GM19455 (cell line): ENCODE results near the gene TNKS2.
"Not testable (repeated sequence)": the region's sequence is repeated elsewhere in the genome, so short reads cannot be mapped to it uniquely, and the experiment has no call there.

Experiments
- ATAC-seq: cut with Tn5 transposase; IDR thresholded peaks from one replicate; pipeline ENCODE4 v1.9.1; 2021; ENCODE audit not compliant: unreplicated experiment

TNKS2 gene

DNA sequence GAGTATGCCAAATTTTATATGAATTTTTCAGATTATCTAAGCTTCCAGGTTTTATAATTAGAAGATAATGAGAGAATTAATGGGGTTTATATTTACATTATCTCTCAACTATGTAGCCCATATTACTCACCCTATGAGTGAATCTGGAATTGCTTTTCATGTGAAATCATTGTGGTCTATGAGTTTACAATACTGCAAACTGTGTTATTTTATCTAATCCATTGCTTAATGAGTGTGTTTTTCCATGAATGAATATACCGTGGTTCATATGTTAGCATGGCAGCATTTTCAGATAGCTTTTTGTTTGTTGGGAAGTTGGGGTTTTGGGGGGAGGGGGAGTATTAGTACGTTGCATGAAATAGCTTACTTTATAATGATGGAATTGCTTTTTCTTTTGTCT lies 66.5 kb downstream of the TNKS2 start:
- no peak for ATAC-seq

DNA sequence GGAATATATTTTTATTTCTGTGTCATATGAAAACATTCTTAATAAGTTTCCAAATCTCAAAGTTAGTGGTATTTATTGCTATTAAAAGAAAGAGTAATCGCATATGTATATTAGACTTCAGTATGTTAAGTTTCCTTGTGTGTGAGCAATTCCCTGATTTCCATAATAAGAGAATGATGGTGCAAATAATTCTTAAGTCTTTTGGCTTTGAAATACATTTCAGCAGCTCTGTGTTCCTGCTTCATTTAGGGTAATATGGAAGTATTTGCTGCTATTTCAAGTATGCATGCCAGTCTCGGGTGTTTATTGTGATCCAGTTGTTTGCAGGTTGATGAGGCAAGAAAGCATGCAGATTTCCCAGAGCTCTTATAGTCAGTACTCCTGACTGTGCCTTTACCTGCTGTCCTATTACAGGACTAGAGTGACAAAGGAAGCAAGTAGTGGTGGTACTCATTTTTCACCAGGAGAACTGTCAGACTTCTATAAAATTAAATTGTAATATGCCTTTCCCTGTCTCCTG lies 67.4 kb downstream of the TNKS2 start:
- ATAC-seq = no peak

DNA sequence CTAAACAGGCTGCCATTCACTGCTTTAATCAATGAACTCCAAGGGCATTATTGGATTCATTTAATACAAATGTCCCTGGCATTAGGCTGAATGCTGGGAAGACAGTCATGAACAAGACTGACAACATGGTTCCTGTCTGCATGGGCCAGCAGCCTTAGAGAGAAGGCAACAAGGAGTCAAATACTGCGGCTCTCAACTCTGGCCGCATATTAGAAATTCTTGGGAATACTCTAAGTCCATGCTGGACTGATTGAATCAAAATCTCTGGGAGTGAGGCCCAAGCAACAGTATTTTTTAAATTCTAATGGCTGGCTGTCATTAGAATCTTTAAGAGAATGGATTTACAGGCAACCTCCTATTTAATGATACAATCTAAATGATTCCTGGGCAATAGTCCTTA lies 76.9 kb downstream of the TNKS2 start:
- no peak for ATAC-seq

DNA sequence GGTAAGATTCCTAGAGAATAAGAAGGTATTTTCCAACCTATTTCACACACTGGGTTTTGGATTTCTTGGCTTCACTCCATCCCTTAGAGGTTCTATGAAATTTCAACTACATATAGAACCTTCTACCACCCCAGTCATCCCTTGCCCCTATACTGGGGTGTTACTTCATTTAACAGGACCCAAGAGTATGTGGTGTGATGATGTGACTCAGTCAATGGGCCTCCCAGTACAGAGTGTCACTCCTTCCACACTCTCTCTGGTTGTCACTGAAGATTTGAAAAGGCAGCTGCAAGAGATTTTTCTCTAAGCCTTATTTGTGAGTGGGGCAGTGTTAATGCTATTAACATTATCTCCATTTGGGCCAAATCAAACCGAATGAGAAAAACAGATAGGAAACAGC lies 77.6 kb downstream of the TNKS2 start:
- ATAC-seq = no peak

DNA sequence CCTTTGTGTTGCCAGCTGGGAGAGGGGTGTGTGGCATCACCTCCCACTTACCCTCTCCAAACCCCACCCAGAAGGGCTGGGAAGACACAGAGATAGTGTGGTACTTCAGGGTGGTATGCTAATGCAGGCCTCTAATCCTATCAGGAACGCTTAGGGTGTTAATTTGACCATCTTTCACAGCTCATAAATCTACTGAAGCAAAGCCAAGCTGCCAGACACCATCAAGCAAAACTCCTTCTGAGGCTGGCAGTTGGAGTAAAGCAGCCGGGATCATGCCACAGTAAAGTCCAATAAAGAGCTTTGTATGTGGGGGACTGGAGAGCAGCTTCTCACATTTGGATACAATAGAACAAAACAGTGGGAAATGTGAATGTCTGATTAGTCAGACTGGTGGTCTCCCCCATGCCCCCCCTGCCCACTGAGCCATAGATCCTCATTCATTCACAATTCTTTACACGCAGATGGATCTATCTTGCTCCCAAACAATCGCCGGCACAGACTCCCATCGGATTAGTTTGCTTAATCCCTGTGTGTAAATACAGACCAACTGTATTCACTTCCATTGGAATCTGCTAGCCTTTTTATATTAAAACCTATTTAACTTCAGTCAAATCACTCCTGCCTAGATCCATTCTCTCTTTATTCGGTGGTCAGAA lies 81.4 kb downstream of the TNKS2 start:
- ATAC-seq = no peak

DNA sequence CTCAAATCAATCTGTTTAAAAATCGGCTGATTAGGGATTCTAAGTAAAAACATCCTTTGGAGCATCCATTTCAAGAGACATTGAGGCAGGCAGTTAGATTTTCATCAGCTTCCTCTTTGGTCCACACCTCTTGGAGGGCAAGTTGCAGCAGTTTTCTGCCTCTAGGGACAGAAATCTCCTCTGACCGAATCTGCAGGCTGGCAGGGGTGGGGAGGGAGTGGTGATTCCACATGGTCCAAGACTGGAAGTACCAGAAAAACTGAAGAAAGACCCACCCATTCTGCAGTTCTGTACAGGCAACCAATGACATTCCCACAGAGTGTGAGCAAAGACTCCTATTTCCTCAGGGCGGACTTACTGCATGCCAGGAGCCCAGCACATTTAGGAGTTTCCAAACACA lies 82.1 kb downstream of the TNKS2 start:
- no peak for ATAC-seq

DNA sequence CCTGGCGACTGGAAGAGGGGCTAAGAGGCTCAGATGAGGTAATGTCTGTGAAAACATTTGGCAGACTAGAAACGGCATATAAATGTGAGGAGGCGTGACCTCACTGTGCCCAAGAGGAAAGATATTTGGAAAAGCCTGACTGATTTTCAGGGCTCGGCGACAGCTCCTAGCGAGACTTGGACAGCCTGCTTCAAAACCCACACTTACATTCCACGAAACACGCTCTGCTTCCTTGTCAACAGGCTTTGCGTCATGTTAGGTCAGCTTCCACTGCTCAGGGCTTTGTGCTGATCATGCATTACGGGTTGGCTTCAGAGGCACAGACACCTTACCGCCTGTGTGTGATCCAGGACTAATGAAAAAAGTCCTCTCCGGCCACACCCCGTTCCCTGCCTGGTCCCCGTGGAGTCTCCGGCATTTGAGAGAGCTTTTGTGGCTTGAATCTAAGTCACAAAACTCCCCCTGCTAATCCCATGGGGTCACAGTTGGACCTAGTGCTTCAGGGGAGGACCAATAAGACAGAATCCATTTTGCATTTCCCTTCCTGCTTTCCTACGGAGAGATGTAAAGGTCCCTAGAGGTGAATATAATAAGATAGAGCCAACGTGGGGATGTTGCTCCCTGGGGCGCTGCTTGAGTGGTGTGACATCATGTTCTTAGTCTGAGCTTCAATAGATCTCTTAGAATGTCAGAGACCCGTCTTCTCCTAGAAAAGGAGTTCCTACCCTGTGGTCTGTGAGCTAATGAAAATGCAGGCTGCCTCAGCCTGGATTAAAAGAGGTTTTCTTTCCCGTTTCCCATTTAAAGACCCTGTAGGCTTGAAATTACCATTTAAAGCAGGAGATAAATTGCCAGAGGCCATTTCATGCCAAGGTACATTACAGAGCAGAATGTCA lies 85.6 kb downstream of the TNKS2 start:
- no peak for ATAC-seq

DNA sequence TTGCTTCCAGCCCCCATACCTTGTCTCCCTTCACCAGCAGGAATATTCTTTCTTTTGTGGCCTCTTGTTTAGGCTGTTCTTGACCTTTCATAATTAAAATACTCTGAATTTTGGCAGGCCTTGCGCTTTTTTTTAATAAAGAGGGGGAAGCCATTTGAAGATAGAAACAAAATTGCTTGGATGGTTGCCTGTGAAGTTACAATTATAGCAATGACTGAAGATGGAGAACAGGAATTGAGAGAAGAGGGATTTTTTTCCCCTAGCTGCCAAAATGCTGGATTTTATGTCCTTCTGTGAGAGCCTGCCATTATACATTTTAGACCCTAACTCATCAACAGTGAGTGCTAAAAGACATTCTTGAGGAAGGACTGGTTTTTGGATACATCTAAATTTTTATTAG lies 86.3 kb downstream of the TNKS2 start:
- ATAC-seq = no peak

DNA sequence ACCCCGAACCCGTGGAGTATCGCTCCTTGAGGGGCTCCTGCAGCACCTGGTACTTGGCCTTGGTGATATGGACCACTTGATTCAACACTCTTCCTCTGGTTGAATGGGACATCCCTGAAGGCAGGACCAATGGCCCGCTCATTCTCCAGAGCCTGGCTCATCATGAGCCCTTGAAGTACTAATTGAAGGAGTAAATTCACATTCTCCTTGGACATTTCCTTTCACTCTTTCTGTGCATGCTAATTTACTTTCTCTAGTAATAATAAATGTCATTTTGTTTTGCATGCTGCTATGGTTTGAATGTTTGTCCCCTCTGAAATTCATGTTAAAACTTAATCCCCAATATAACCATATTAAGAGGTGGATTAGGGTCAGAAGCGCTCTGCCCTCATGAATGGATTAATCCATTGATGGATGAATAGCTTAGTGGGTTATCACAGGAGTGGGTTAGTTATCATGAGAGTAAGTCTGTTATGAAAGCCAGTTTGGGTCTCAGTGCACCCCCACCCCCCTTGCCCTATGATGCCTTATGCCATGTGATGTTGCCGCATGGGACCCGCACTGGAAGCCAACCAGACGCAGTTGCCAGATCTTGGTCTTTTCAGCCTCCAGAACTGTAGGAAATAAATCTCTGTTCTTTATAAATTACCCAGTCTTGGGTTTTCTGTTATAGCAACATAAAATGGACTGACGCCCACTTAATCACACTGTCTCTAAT lies 87.3 kb downstream of the TNKS2 start:
- no peak for ATAC-seq

DNA sequence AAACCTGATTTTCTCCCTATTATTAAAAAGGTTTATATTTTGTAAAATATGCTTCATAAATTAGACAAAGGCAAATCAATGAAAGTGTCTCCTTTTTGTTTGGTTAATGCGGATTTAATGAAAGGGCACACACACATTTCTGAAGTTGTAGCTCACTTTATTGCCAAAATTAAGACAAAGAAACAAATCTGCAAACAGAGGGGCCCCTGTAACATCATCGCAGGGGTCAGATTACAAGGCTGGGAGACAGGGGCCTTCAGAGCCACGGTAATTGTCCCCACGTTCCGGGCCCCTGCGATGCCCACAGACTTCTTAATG lies 88.7 kb downstream of the TNKS2 start:
- no peak for ATAC-seq

DNA sequence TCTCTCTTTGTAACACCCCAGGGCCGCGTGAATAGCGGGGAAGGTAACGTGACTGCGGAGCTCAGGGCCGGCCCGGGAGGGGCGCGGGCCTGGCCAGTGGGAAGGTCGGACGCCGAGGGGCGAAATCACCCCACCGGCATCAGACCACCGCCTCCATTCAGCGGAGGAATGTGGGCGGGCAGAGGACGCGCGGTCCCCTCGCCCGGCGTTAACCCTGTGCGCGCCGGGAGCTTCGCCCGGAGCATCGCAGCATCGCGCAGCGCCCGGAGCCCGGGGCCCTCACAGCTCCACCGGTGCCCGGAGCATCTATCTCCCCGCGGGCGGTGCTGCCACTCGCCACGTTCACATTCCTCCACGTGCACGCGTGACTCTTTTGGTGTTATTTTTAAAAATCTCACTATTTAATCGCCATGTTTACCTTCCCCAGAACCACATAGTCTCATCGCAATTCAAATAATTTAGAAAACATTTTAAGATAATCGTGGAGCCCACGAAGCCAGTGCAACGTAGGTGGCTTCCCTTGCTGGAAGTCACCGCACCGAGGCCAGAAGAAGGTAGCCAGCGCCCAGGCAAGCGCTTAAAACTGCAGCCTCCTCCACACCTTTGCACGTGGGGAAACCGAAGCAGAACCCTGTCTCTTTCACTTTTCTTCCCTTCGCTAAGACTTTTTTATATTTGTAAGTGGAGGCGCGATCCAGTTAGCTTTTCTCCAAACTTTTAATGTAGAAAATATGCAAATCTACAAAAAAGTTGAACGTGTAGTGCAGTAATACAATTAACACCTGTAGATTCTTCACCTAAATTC lies 89.2 kb downstream of the TNKS2 start:
- ATAC-seq = no peak

DNA sequence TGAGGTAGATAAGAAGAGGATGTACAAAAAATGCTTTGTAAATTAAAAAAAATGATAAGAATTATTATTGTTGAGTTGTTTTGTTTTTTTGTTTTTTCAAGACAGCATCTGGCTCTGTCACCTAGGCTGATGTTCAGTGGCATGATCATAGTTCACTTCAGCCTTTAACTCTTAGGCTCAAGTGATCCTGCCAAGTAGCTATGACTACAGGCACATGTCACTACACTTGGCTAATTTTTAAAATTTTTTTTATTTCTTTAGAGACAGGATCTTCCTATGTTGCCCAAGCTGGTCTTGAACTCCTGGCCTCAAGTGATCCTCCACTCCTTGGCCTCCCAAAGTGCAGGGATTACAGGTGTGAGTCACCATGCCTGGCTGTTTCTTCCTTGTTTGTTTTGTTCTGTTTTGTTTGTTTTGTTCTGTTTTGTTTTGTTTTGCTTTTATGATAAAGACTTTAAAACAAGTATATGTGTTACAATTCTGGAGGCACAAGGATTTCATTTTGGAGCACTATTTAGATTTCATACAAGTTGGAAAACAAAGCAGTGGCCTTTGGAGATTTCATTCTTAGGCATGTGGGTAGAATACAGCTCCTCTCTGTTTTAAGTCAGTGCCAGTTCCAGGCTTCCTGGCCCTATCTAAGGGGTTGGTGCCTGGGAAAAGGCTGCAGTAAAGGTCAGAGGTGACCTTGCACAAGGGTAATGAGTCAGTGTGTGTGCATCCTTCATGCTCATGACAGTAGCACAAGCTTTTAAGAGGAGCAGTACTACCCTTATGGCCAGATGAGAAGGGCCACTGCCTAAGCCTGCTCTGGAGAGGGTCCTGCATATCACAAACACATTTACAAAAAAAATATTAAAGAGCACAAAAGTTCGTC lies 93.1 kb downstream of the TNKS2 start:
- ATAC-seq = no peak

DNA sequence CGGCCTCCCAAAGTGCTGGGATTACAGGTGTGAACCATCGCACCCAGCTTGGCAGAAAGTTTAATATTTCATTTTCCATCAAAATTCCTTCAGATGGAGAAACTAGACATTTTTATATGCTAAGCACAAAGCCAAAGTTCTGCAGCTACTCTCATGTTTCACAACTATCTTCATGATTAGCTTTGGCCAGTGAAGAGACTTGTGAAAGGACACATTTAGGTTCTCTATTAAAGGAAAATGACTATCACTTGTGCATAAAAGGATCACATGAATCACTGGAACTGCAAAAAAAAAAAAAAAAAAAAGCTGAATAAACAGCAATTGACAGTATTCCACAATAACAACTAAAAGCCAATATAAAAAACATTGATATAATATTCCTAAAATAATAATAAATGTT lies 94.8 kb downstream of the TNKS2 start:
- ATAC-seq = no peak

DNA sequence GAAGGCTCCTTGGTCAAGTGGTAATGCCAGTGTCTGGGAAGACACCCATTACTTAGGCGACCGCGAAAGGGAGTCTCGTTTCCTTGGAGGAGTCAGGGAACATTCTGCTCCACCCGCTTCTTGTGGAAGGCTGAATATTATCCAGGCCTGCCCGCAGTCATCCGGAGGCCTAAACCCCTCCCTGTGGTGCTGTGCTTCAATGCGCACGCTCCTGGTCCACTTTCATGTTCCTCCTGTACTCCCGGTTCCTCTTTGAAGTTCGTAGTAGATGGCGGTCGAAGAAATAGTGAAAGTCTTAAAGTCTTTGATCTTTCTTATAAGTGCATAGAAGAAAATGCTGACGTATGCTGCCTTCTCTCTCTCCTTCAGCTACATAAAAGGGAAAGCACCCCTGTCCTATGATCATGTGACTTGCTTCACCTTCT lies 96.0 kb downstream of the TNKS2 start:
- not testable (repeated sequence) for ATAC-seq

DNA sequence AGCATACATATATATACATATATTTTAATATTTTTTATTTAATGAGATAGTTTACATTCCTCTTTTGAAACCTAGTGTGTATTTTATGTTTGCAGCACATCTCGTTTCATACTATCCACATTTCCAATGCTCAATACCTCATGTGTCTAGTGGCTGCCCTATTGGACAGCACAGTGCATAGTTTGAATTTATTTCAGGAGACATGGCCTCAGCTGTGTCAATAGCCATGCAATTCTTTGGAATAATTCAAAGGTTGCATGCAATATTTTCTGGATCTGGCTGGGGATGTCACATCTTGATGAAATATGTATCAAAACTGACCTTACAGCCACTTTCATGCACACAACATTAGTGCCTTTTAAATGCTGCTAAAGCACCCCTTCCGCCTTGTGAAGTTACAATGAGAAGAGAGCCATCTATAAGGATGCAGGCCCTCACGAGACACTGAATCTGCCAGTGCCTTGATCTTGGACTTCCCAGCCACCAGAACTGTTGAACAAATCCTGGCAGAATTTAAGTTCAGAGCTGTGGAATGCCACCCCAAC lies 98.1 kb downstream of the TNKS2 start:
- ATAC-seq = no peak

DNA sequence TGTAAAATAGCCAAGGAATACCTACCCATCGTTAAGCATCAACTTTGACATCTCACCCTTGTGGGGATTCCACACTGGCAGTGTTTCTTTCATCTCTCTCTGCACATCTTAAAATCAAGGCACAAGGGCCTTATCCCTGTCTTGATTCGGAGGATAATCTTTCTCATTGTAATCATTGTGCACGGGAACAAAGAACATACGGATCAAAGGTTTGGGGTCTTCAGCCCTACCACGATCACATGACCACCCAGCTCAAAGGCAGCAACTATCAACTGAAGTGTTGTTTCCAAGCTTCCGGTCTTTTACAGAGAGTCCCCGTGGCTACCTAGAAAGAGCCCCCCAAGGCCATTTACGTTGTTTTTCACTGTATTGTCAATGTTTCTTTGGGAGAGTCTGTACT lies 99.2 kb downstream of the TNKS2 start:
- no peak for ATAC-seq

DNA sequence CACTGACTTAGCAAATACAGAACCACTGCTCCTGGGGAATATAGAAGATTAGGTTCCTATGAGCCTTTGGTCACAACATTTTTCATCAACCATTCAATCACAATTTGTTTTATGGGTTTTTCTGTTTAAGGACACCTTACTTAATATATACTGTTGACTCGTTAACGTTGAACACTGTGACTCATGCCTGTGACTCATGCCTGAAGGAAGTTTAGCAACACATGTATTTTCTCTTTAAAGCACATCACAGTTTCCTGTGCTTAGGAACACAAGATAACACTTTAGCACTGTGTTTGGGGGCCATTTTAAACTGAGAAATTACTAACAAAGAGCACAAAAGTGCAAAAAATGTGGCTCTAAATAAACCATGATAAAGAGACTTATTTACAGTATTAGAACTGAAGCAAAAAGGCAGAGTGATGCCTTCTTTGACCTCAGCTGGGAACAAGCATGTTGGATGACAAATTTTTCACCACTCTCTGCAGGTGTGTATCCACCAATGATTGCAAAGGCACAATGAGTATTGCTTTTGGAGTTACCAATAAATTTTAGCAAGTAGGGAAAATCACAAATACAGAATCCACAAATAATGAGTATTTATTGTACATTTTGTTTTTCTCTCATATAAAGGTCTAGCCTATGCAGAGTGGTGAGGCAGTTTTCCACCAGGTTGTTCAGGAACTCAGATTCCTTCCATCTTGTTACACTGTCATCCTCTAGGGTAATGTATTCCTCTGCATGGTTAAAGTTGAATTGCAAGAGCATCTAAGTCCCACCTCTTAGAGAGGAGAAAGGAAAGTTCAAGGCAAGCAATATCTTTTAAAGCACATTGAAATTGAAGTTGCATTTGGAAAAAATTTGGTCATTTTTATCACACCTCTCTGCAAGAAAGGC lies 103.8 kb downstream of the TNKS2 start:
- no peak for ATAC-seq

DNA sequence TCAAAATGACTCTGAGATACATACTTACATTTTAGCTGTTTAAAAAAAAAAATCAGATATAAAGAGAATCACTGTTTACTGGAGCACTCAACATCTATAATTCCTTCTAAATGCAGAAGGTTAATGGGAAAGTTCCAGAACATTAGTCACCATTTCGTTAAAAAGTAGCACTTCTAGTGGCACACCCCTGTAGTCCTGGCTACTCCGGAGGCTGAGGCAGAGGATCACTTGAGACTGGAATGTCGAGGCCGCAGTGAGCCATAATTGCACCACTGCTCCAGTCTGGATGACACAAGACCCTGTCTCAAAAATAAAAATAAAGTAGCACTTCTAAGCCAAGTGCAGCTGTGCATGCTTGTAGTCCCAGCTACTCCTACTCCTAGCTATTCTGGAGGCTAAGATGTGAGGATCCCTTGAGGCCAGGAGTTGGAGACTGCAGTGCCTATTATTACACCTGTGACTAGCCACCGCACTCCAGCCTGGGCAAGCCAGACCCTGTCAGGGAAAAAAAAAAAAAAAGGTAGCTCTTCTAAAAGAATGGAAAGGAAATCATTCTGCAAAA lies 108.9 kb downstream of the TNKS2 start:
- no peak for ATAC-seq
